NCI-H82 (cell line): Measurements from ENCODE around the gene C5AR2.
"Not testable (repeated sequence)": the region's sequence is repeated elsewhere in the genome, so short reads cannot be mapped to it uniquely, and the experiment has no call there.

Source experiments
- DNase-seq: peaks from one replicate; lab custom pipeline; 2025; lab: John Stamatoyannopoulos, UW

Gene C5AR2

DNA sequence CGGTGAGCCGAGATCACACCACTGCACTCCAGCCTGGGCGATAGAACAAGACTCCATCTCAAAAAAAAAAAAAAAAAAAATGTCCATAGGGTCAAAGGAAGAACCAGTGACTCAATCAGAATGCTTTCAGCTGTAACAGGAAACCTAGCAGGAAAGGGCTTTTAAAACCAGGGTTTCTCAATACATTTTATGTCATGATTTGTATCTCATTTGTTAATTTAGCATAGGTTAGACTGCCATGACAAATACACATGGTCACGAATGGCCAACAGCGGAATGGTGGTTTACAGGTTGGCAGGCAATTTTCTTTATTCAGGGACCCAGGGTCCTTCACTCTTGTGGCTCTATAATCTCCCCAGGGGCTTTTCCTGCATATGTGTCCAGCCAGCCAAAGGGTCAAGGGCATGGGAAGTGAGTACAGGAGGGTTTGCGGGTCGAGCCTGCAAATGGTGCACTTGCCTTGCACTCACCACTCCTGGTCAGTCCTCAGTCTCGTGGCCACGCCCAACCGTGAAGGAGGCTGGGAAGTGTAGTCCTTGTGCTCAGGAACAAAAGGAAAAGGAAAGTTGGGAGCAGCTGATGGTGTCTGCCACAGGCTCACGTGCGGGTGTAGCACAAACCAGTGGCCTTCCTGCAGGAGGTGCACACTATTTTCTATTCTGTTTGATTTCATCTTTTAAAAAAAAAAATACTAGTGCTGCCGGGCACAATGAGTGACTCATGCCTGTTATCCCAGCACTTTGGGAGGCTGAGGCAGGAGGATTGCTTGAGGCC, 32.0 kb downstream of the C5AR2 start:
- DNase-seq, result peak; percentile 29

DNA sequence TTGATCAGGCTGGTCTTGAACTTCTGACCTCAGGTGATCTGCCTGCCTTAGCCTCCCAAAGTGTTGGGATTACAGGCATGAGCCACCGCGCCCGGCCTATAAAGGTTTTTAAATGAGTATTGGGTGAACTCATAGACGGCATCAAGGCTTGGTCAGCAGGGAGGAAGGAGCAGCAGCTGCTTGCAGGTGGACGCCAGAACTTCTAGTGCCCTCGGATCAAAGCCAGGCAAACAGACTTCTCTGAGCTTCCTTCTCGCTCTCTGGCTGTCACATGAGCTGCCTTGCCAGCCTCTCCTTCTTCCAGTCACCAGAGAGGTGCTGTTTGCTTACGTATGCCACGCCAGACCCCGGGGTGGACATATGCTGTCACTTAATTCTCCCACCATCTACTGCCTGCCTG, 33.5 kb downstream of the C5AR2 start:
- not testable (repeated sequence) for DNase-seq

DNA sequence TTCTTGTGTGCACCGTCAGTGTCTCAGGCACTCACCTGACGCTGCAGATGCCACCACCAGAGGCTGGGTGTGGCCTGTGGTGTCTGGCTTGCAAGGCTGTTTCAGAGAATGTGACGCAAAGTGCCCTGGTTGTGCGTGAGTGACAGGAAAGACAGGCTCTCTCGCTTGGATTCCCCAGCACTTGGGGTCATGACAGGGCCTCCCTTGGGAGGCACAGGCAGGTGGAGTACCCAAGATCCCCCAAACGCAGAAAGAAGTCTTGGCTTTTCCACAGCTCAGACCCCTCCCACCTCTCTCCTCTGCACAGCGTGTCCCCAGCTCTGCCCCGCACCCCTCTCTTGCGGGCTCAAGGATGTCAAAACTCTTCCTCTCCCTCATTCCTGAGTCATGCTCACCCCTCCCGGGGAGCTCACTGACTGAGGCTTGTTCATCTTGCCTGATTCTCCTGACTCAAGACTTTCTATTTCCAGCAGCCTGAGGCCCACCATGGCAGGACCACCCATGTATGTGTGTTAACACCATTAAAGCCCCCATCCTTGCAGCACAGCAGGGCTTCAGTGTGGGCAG, 38.2 kb downstream of the C5AR2 start:
- no peak for DNase-seq

DNA sequence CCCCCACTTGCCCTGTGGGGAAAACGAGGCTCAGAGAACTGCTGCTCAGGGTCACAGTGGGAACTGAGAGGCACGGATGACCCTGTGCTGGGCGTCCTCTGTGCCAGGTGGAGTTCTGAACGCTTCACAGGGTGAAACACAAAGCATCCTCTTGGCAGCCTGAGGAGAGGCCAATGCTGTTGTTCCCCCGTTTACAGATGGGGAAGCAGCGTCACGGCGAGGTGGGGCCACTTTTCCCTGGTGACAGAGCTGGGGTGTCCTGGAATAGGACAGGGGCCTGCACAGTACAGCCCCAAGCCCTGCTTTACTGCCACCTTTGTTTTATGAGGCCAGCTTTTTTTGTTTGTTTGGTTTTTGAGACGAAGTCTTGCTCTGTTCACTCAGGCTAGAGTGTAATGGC, 39.3 kb downstream of the C5AR2 start:
- no peak for DNase-seq

DNA sequence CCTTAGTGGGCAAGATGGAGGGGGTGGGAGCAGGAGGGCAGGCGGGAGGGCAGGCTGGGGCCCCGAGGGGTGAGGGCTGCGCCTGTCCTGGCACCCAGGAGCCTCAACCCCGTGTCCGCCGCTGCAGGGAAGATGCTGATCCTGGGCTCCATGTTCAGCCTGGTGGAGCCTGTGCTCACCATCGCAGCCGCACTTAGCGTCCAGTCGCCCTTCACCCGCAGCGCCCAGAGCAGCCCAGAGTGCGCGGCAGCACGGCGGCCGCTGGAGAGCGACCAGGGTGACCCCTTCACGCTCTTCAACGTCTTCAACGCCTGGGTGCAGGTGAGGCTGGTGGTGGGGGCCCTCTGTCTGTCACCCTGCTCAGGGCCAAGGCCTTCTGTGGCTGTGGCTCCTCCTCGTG, 40.6 kb downstream of the C5AR2 start:
- no peak for DNase-seq

DNA sequence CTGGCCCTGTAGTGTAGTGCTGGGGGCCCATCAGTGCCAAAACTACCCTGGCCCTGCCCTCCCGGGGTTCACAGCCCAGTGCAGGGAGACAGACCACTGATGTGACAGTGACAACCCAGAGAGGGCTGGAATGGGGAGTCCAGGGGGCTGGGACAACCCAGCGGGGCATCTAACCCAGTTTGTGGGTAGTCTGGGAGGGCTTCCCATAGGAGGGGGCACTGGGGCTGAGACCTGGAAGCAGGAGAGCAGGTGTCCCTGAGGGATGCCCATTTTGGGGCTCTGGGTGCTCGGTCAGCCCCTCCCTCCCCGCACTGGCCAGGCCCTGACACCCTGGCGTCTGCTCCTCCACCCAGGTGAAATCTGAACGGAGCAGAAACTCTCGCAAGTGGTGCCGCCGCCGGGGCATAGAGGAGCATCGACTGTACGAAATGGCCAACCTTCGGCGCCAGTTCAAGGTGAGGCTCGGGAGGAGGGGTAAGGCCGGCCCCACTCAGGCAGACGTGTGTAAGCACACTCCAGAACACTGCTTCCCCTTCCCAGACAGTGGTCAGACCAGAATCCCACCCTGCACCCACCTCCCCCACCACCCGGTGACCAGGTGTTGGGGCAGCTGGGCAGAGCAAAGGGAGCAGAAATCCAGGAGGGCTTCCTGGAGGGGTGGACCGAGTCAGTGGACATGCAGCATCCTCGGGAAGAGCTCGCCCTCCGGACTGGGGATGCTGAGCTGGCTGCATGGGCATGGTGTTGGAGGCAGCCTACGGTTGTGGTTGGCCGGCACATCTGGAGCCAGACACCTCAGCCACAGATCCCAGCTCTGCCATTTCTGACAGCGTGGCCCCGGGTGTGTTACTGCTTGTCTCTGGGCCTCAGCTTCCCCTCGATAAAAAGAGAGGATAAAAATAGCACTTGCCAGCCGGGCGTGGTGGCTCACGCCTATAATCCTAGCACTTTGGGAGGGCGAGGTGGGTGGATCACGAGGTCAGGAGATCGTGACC, 41.6 kb downstream of the C5AR2 start:
- DNase-seq, result no peak

DNA sequence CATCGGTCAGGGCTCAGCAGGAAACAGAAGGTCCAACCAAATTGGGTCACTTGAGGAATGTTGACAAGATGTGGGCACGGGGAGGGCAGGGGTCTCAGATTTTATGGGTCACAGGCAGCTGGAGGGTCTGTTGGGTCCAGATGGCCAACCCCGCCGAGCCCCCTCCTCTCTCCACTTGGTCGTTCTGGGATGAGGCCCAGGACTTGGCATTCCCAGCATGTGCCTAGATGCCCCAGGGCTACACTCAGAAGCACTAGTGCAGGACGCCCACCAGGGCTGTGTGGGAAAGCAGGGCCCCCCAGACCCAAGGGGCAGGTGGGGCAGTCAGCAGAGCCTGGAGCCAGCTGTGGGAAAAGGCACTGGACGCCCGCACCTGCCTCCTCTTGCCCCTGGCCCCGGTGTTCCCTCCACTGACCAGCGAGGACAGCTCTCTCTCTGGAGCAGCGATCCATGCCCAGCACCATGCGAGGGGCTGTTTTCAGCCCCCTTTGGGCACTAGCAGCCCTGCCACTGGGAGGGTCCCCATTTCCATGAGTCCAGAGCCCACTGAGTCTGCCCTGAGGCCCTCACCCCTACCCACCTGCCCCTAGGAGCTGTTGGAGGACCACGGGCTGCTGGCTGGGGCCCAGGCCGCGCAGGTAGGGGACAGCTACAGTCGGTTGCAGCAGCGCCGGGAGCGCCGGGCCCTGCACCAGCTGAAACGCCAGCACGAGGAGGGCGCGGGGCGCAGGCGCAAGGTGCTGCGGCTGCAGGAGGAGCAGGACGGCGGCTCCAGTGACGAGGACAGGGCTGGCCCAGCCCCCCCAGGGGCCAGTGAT, 43.1 kb downstream of the C5AR2 start:
- no peak for DNase-seq

DNA sequence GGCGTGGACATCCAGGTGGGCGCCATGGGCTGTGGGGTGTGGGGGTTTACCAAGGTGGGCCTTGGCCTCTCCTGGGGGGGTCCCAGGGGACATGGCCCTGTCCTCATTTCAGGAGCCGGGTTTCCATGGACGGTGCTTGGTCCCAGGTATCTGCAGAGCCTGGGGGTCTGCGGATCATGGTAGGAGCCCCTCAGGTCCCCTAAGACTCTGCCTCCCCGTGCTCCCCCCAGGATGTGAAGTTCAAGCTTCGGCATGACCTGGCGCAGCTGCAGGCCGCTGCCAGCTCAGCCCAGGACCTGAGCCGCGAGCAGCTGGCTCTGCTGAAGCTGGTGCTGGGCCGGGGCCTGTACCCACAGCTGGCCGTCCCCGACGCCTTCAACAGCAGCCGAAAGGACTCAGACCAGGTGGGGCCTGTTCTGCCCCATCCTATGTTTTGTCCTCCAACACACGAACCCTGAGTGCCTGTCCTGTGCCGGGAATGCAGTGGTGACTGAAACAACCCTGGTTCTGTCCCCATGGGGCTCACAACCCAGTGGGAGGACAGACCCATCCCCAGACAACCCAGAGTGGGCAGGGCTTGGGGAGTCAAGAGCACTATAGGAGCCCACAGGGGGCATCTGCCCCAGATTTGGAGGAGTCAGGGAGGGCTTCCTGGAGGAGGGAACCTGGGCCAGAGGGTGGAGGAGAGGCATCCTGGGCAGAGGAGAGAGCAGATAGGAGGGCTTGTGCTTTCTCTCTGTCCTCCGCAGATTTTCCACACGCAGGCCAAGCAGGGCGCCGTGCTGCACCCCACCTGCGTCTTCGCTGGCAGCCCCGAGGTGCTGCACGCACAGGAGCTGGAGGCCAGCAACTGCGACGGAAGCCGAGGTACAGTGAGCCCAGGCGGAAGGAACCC, 44.0 kb downstream of the C5AR2 start:
- DNase-seq, result no peak

DNA sequence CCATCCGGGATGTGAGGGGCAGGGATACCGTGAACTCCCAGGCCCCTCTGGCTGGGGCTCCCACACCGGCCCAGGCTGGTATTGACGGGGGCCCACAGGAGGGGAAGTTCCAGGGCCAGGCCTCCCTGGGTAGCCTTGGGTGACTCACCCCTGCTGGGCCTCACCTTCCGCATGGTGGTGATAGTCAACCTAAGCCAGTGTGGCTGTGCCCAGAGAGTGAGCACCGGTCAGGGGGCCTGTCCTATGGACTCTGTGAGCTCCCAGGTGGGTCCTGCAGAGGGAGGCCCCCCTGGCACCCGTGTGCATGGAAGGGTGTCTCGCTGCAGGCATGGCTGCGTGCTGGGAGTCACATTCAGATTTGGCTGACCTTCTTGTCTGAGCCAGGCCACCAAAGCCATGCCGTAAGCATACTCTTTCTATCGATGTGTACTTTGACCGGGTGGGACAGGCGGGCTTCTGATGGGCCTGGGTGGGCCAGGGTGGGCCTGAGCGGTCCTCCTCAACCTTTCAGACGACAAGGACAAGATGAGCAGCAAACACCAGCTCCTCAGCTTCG, 44.7 kb downstream of the C5AR2 start:
- DNase-seq, result no peak

DNA sequence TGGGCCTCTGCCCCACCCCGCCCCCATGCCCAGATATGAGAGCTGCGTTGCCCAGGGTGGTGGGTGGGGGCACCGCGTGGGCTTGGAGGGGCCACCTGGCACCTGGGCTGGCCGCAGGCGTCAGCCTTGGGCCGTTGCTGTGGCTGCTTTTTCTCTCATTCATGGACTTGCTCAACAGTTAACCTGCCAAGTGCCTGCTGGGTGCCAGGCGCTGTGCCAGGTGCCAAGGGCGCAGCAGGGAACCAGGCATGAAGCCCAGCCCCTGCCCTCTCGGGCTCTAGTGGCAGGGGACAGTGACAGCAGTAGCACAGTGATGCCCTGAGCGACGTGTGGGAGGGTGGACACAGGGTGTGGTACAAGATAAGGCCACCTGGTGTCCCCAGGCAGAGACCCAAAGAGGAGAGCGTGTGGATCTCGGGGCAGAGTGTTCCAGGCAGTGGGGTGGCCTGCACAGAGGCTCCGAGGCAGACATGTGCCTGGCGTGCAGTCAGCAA, 45.3 kb downstream of the C5AR2 start:
- DNase-seq, result no peak

DNA sequence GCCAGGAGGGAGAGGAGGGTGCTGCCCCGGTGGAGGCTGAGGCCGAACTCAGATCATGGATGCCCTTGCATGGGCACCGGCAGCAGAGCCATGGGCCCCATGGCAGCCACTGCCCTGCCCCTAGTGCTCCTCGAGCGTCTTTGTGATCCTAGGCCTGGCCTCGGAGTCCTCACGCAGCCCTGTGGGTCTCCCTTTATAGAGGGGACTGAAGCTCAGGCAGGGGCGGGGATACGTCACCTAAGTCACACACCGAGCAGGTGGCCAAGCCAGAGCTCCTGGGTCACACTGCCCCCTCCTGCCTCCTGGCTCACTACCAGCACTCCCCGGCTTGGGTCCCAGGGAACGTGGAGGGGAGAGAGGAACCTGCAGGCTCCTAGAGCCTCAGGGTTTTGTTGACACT, 45.8 kb downstream of the C5AR2 start:
- peak; percentile 27 for DNase-seq

DNA sequence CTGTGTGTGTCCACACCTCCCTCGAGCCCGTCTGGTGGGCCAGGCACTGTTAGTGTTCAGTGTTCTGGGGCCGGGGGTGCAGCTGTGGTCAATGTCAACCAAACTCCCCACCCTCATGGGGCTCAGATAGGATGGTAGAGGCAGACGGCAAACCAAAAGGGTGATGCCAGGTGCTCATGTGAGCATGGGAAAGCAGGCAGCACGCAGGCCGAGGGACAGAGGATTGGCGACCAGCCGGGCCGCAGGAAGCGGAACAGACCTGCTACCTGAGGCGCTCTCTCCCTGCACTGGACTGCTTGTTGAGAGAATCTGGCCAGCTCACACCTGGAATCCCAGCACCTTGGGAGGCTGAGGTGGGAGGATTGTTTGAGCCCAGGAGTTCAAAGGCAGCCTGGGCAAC, 46.3 kb downstream of the C5AR2 start:
- no peak for DNase-seq

DNA sequence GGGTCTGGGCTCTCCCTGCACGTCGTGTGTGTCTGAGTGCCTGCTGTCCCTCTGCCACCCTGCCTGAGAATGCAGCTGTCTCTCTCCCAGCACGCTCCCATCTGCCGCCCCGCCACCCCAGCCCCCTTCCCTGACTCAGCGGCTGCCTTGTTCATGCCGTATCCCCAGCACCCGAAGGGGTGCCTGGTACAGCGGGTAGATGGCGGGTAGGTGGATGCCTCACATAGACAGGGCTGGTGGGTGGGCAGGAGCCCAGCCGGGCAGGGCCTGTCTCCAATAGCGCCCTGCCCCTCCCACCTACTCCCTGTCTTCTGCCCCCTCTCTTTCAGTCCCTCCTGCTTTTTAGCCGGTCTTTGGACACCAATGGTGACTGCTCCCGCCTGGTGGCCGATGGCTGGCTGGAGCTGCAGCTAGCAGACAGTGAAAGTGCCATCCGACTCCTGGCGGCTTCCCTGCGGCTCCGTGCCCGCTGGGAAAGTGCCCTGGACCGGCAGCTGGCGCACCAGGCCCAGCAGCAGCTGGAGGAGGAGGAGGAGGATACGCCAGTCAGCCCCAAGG, 47.5 kb downstream of the C5AR2 start:
- DNase-seq, result peak; percentile 71

DNA sequence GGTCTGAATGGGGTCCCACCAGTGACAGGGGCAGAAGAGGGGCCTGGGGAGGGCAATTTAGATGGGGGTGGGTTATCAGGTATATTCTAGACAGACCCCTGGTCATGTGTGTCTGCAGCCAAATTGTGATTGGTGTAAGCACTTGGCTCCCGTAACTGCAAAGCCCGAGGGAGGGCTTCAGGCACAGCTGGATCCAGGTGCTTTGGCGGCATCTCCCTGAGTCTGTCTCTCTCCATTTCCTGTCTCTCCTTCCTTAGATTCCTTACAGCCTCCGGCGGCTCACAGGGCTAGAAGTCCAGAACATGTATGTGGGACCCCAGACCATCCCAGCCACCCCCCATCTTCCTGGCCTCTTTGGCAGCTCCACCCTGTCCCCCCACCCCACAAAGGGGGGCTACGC, 48.6 kb downstream of the C5AR2 start:
- no peak for DNase-seq

DNA sequence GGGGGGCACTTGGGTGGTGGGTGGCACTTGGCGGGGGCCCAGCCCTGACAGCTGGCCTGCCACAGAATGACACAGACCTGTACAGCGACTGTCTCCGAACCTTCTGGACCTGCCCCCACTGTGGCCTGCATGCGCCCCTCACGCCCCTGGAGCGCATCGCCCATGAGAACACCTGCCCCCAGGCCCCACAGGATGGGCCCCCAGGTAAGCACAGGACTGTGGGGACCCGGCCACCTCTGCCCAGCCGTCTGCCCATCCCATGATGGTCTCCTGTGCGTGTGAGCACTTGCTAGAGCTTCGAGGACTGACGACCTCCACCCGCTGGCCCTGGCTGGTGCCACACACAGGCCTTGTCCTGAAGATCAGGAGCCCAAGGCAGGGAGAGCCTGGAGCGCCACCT, 49.1 kb downstream of the C5AR2 start:
- no peak for DNase-seq

DNA sequence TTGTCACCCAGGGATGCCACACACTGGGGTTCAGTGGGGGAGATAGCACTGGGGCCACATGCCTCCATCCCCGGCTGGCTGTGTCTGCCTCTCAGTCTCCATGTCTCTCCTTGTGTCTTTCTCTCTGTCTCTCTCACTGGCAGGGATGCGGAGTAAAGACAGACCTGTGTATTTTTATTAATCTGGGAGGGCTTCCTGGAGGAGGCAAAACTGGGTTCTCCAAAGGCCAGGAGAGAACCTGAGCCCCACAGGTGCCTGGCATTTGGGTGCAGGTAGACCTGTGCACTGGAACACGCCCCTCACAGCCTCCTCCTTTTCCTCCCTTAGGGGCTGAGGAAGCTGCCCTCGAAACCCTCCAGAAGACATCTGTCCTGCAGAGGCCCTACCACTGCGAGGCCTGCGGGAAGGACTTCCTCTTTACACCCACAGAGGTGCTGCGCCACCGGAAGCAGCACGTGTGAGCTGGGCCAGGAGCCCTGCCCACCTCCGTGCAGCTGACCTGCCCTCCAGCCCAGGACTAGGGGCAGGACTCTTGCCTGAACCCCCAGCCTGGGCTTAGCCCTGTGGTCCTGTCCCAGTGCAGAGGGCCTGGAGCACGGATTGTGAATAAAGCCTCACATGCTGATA, 49.8 kb downstream of the C5AR2 start:
- DNase-seq, result no peak

DNA sequence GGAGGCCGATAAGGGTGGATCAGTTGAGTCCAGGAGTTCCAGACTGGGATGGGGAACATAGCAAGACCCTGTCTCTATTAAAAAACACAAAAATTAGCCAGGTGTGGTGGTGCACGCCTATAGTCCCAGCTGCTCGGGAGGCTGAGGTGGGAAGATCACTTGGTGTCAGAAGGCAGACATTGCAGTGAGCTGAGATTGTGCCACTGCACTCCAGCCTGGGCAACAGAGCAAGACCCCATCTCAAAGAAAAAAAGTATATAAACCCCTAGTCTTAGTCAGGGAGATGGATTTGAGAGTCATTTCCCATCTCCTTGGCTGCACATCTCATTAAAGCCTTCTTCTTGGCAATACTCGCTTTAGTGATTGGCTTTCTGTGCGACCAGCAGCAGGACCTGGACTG, 51.9 kb downstream of the C5AR2 start:
- not testable (repeated sequence) for DNase-seq

DNA sequence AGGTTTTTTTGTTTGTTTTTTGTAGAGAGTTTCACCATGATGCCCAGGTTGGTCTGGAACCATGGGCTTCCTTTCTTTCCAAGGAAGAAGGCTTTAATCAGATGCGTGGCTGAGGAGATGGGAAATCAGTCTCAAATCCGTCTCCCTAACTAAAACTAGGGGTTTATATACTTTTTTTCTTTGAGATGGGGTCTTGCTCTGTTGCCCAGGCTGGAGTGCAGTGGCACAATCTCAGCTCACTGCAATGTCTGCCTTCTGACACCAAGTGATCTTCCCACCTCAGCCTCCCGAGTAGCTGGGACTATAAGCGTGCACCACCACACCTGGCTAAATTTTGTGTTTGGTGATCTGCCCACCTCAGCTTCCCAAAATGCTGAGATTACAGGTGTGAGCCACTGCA, 52.6 kb downstream of the C5AR2 start:
- DNase-seq, result not testable (repeated sequence)

DNA sequence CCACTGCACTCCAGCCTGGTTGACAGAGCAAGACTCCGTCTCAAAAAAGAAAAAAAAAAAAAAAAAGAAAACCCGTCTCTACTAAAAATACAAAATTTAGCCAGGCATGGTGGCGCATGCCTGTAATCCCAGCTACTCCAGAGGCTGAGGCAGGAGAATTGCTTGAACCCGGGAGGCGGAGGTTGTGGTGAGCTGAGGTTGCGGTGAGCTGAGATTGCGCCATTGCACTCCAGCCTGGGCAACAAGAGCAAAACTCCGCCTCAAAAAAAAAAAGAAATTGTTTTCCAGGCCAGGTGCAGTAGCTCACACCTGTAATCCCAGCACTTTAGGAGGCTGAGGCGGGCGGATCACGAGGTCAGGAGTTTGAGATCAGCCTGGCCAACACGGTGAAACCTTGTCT, 54.6 kb downstream of the C5AR2 start:
- not testable (repeated sequence) for DNase-seq

DNA sequence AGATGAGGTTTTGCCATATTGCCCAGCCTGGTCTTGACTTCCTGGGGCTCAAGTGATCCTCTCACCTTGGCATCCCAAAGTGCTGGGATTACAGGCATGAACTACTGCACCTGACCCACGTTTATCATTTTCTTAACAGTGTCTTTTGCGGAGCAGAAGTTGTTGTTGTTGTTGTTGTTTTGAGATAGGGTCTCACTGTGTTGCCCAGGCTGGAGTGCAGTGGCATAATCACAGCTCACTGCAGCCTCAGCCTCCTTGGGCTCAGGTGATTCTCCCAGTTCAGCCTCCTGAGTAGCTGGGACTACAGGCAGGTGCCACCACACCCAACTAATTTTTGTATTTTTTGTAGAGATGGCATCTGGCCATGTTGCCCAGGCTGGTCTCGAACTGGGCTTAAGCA, 55.6 kb downstream of the C5AR2 start:
- DNase-seq, result not testable (repeated sequence)
